ENCODE data around the gene PRKG1. TPM values are rescaled to one million over a fixed set of nuclear protein-coding genes. Genes with fewer than 3 reads are reported as not detected.

Gene PRKG1
- polyA plus RNA-seq, 1 donor (not counting 4 experiments of a cell fraction or from before 2014, with no cell fraction given), result 0.24 TPM

DNA sequence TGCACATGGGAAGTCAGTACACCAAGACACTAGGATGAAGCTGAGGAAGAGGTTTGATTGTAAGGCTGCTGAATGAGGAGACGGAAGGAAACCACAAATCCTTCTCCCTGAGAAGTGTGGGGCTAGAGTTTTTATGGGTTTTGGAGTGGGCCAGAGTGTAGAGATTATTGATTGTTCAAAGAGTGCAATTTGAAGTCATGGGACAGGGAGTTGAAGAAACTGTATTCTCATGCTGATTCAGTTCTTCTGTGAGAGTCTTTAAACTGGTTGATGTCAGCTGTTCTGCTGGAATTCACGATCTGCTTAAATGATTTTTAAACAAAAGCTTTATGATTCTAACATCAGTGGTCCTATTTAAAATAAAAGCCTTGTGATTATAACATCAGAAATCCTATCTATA, 533.9 kb downstream of the PRKG1 start:
- H4K20me1 ChIP-seq (ENCODE audit: control insufficient read depth, extremely low read depth, insufficient read depth, low read length), result no peaks in the 10 kb centered on the region
- dilution Hi-C loops (cut with MboI; ENCODE audit: extremely low pct_ligation_motif_present, low sequenced_read_pairs), result no loop called here

DNA sequence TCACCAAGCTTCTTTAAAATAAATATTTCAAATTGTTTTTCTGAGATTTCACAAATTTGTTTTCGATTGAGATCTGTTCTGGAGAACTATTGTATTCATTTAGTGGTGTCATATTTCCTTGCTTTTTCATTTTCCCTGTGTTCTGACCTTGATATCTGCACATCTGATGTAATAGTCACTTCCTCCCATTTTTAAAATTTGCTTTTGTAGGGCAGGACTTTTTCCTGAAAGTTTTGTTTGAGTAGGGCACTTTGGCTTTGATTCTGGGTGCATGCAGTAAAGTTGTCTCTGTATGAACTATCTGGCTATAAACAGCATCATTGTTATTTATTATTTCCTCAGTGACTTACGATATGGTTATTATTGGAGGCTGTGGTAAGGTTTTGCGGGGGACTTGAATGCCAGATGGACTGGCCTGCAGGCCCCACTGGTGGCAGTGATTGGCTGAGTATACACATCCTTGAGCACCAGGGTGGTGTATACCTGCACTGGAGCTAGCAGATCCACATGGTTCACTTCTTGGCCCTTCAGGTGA, 541.5 kb downstream of the PRKG1 start:
- Histone ChIP-seq H3K4me2 (ENCODE audit: control insufficient read depth, extremely low read depth, insufficient read depth, low read depth, low read length) (no peak overlapping the region), H2AFZ (ENCODE audit: control insufficient read depth, low read length) (no peak overlapping the region), H3K9ac (ENCODE audit: control insufficient read depth, extremely low read depth, insufficient read depth, low read length) (no peak overlapping the region), H3K9me1 (ENCODE audit: control insufficient read depth, extremely low read depth, insufficient read depth, low read length) (no peaks in the 10 kb centered on the region), H3K4me3 (ENCODE audit: control insufficient read depth in 2 of 3, extremely low read depth in 1 of 3, insufficient read depth in 2 of 3, low read depth in 1 of 3, low read length in 3 of 3) (no peak overlapping the region), H3K27ac (ENCODE audit: control insufficient read depth, insufficient read depth, low read length) (no peak overlapping the region), H3K9me3 (ENCODE audit: control insufficient read depth, low read depth, low read length) (no peaks in the 10 kb centered on the region), H3K4me1 (ENCODE audit: control insufficient read depth, extremely low read depth, insufficient read depth, low read length) (no peaks in the 10 kb centered on the region), H3K27me3 (ENCODE audit: control insufficient read depth, extremely low read depth, insufficient read depth, low read length) (no peaks in the 10 kb centered on the region), H3K79me2 (ENCODE audit: control insufficient read depth, insufficient read depth, low read length) (no peaks in the 10 kb centered on the region), H3K36me3 (ENCODE audit: control insufficient read depth in 2 of 2, extremely low read depth in 1 of 2, insufficient read depth in 2 of 2, low read length in 2 of 2) (no peaks in the 10 kb centered on the region), H4K20me1 (ENCODE audit: control insufficient read depth, extremely low read depth, insufficient read depth, low read length) (no peaks in the 10 kb centered on the region)
- TF ChIP-seq EZH2 (IDR thresholded peaks at IDR 0.05; ENCODE audit: low read length), result no peak
- TF ChIP-seq, protein P1, sequence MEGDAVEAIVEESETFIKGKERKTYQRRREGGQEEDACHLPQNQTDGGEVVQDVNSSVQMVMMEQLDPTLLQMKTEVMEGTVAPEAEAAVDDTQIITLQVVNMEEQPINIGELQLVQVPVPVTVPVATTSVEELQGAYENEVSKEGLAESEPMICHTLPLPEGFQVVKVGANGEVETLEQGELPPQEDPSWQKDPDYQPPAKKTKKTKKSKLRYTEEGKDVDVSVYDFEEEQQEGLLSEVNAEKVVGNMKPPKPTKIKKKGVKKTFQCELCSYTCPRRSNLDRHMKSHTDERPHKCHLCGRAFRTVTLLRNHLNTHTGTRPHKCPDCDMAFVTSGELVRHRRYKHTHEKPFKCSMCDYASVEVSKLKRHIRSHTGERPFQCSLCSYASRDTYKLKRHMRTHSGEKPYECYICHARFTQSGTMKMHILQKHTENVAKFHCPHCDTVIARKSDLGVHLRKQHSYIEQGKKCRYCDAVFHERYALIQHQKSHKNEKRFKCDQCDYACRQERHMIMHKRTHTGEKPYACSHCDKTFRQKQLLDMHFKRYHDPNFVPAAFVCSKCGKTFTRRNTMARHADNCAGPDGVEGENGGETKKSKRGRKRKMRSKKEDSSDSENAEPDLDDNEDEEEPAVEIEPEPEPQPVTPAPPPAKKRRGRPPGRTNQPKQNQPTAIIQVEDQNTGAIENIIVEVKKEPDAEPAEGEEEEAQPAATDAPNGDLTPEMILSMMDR (optimal IDR thresholded peaks at IDR 0.05 in 1 of 3, IDR thresholded peaks at IDR 0.05 in 1 of 3, conservative IDR thresholded peaks at IDR 0.05 in 1 of 3; ENCODE audit: extremely low read depth in 1 of 3, insufficient read depth in 2 of 3, low read length in 3 of 3), result no peak
- no peak for FAIRE-seq
- DNase-seq (ENCODE audit: low read depth, low spot score), result no peak
- dilution Hi-C loops (cut with MboI; ENCODE audit: extremely low pct_ligation_motif_present, low sequenced_read_pairs), result no loop called here

More for the DNA sequence above, 533.9 kb downstream of the PRKG1 start:
- Histone ChIP-seq H3K9me1 (ENCODE audit: control insufficient read depth, extremely low read depth, insufficient read depth, low read length) (no peaks in the 10 kb centered on the region), H3K4me2 (ENCODE audit: control insufficient read depth, extremely low read depth, insufficient read depth, low read depth, low read length) (no peak overlapping the region), H3K27me3 (ENCODE audit: control insufficient read depth, extremely low read depth, insufficient read depth, low read length) (no peaks in the 10 kb centered on the region), H3K79me2 (ENCODE audit: control insufficient read depth, insufficient read depth, low read length) (no peaks in the 10 kb centered on the region), H2AFZ (ENCODE audit: control insufficient read depth, low read length) (no peak overlapping the region), H3K36me3 (ENCODE audit: control insufficient read depth in 2 of 2, extremely low read depth in 1 of 2, insufficient read depth in 2 of 2, low read length in 2 of 2) (no peaks in the 10 kb centered on the region), H3K4me3 (ENCODE audit: control insufficient read depth in 2 of 3, extremely low read depth in 1 of 3, insufficient read depth in 2 of 3, low read depth in 1 of 3, low read length in 3 of 3) (no peak overlapping the region), H3K9me3 (ENCODE audit: control insufficient read depth, low read depth, low read length) (no peaks in the 10 kb centered on the region), H3K9ac (ENCODE audit: control insufficient read depth, extremely low read depth, insufficient read depth, low read length) (no peak overlapping the region), H3K27ac (ENCODE audit: control insufficient read depth, insufficient read depth, low read length) (no peak overlapping the region), H3K4me1 (ENCODE audit: control insufficient read depth, extremely low read depth, insufficient read depth, low read length) (no peaks in the 10 kb centered on the region)
- no peak for DNase-seq (ENCODE audit: low read depth, low spot score)
- TF ChIP-seq, protein P1 (optimal IDR thresholded peaks at IDR 0.05 in 1 of 3, IDR thresholded peaks at IDR 0.05 in 1 of 3, conservative IDR thresholded peaks at IDR 0.05 in 1 of 3; ENCODE audit: extremely low read depth in 1 of 3, insufficient read depth in 2 of 3, low read length in 3 of 3), result no peak
- no peak for TF ChIP-seq EZH2 (IDR thresholded peaks at IDR 0.05; ENCODE audit: low read length)
- FAIRE-seq, result no peak

Measured in keratinocyte (primary cell).